ENCODE results near the gene TEK. TPM values are rescaled to one million over a fixed set of nuclear protein-coding genes. Genes with fewer than 3 reads are reported as not detected.
"Not testable (repeated sequence)": the region's sequence is repeated elsewhere in the genome, so short reads cannot be mapped to it uniquely, and the experiment has no call there.

Gene TEK
- not detected in 2 replicates for total RNA-seq

GRCh38 chr9:27108981-27109541 is at the start of gene TEK:
Gene TEK, plus strand, starts transcription at chr9:27109225. Its CDS starts 366 bp downstream, at chr9:27109591.
- intact Hi-C loops (cut with micrococcal nuclease), result no loop called here

- intact Hi-C loops (cut with micrococcal nuclease), result no loop called here
Observed at GRCh38 chr9:27059412-27059811, 49.6 kb upstream of the TEK start.

DNA sequence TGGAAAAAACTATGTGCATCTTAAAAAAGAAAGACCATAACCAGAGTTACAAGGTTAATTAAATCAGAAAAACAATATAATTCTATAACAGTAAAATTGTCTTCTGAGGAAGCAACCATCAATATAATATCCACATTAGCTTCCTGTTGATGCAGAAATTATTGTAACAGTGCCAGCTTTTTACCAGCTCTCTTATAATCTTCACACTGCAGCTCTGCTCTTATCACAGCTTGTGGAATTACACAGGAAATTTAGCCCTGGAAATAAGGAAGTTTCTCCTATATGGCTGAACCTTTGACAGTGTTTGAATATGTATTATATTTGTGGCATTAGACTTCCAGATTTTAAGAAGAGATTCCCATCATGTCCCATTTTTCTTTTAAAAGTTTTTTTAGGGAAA is 49.1 kb upstream of the TEK start:
- intact Hi-C loops (cut with micrococcal nuclease), result no loop called here

- intact Hi-C loops (cut with micrococcal nuclease), result no loop called here
Observed at GRCh38 chr9:27065288-27065687, 43.7 kb upstream of the TEK start.

GRCh38 chr9:27073841-27074728 is 34.9 kb upstream of the TEK start:
- intact Hi-C loops (cut with micrococcal nuclease), result no loop called here

DNA sequence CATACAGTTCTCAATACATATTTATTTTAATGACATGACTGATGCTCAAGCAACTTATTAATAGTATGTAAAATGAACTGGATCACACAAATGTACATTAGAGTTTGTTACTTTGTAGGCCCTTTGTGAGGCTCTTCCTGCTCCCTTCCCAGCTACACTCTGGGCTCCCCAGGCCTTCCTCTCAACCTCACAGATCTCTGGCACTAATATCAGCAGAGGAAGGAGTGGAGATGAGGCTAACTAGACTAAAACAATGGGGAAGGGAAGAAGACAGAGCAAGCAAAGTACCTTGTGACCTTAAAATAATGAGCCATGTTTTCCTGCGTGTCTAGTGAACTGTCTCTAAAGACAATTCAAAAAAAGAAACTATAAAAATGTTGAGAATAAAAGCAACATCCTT is 30.3 kb upstream of the TEK start:
- intact Hi-C loops (cut with micrococcal nuclease), result no loop called here

DNA sequence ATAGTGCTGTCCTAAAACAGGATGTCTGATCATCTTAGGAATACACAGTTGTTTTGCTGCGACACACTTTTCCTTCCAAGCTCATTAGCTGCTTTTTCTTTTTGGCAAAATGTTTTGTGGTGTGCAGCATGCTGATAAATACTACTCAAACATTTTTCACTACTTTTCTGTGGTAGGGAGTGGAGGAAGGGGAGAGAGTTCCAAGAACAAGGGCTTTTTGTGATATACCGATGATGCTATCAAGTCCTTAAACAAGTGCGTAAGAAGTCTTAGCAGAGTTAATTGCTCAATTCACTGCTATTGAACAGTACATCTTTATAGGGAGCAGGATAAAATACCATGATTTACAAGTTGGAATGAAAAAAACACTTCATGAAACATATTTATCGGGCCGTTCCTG is 23.6 kb upstream of the TEK start:
- intact Hi-C loops (cut with micrococcal nuclease), result no loop called here

DNA sequence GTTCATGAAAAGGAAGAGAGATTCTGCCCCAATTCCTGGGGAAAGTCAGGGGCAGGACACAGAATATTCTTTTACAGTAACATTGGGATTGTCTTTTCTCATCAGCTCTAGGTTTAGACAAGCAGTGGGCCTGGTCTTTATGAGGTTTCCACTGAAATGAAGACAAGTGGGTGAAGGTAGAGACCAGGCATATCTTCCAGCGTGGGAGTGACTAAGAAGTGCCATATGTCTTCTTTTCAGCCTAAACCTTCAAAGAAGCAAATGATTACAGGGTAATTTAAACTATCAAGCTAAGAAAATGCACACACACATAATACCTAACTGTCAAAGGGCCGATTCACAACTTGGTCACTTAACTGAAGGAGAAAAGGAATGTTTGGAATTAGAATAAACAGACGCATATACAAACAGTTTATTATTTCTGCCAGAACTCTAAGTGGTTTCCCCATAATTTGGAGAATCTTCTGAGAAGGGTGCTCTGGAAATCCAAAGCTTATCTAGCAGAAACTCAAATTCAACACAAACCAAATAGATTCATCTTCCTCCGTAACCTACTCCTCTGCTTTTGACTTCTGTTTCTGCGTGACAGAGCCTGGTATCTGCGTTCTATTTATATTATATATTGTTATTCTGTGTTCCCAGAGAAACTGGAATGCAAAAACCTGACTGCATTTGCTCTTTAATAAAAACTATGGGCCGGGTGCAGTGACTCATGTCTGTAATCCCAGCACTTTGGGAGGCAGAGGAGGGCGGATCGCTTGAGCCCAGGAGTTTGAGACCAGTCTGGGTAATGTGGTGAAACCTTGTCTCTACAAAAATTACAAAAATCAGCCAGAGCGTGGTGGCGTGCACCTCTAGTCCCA is 22.0 kb upstream of the TEK start:
- intact Hi-C loops (cut with micrococcal nuclease), result no loop called here

- intact Hi-C loops (cut with micrococcal nuclease), result no loop called here
Observed at GRCh38 chr9:27088981-27089380, 20.0 kb upstream of the TEK start.

GRCh38 chr9:27089706-27090105 is 19.3 kb upstream of the TEK start:
- intact Hi-C loops (cut with micrococcal nuclease), result no loop called here

DNA sequence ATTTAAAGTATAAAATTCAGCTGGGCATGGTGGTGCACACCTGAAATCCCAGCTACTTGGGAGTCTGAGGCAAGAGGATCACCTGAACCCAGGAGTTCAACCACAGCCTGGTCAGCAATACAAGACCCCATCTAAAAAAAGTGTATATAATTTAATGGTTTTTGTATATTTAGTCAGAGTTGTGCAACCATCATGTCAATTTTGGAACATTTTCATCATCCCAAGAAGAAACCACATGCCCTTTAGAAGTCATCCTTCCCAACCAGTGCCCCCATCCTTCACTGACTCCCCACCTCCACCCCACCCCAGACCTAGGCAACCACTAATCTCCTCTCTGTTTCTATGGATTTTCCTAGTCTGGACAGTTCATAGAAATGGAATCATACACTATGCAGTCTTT is 18.8 kb upstream of the TEK start:
- intact Hi-C loops (cut with micrococcal nuclease), result no loop called here

DNA sequence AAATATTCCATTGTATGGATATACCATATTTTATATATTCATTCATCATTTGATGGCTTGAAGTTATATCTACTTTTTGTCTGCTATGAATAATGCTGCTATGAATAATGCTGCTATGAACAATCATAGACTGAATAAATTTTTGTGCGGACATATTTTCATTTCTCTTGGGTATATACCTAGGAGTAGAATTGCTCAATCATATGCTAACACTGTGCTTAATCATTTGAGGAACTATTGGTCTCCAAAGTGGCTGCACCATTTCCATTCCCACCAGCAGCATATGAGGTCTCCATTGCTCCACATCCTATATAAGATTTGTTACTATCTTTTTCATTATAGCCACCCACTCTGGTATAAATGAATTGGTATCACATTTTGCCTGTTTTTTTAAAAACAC is 18.3 kb upstream of the TEK start:
- intact Hi-C loops (cut with micrococcal nuclease), result no loop called here

- intact Hi-C loops (cut with micrococcal nuclease), result not testable (repeated sequence)
Observed at GRCh38 chr9:27092496-27092895, 16.5 kb upstream of the TEK start.

DNA sequence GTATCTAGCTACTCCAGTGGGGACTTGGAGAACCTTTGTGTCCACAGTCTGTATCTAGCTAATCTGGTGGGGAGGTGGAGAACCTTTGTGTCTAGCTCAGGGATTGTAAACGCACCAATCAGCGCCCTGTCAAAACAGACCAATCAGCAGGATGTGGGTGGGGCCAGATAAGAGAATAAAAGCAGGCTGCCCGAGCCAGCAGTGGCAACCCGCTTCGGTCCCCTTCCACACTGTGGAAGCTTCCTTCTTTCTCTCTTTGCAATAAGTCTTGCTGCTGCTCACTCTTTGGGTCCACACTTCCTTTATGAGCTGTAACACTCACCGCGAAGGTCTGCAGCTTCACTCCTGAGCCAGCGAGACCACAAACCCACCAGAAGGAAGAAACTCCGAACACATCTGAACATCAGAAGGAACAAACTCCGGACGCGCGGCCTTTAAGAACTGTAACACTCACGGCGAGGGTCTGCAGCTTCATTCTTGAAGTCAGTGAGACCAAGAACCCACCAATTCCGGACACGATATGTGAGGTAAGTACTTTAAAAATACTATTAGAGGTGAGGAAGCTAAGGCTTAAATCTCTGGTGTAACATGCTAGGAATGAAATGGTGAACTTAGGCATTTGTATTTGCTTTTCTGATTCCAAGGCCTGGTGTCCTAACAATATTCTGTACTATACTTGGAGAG is 15.5 kb upstream of the TEK start:
- intact Hi-C loops (cut with micrococcal nuclease), result not testable (repeated sequence)

DNA sequence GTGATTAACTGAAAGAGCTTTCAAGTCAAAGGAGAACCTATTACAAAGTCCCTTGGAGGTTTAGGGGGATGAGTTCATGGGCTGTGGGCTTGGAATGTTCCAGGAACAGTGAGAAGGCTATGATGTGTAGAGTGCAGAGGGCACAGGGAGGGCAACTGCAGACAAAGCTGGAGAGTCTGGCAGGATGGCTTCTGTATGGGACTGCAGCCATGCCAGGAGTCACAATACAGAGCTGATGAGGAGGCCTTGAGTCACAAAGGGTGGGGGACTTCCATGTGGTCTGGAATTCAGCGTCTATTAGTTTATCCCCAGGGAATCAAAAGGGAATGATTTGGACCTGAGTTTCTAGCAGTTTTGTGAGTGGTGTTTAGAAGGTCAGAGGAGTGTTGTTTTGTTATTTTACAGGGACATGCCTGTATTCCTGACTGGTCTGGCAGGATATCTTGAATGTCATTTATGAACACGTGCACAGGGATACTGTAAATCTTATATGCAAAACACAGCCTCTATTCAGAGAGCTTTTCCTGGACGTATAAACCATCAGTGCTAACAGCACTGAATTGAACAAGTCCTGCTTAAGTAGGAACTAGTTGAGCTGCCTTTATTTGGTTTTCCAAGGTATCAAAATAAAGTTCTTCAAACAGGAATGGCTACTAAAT is 14.3 kb upstream of the TEK start:
- intact Hi-C loops (cut with micrococcal nuclease), result no loop called here

- intact Hi-C loops (cut with micrococcal nuclease), result no loop called here
Observed at GRCh38 chr9:27107241-27107640, 1.8 kb upstream of the TEK start.

DNA sequence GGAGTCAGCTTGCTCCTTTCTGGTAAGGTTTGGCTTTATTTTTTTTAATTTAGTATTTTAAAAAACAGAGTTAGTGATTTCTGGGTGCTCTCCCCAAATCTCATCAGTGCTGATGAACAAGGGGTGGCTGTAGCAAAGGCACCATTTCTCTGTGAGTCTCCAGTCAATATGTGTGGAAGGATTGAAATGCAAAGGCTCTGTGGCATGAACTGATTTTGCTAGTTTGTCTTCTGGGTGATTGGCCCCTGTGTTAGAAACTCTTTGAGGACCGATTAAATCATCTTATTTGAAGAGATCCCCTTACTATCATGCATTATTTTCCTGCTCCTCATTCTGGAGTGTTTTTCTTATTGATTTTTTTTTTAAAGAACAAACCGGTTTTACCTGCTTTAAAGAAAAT is 596 bp downstream of the TEK start:
- intact Hi-C loops (cut with micrococcal nuclease), result no loop called here

DNA sequence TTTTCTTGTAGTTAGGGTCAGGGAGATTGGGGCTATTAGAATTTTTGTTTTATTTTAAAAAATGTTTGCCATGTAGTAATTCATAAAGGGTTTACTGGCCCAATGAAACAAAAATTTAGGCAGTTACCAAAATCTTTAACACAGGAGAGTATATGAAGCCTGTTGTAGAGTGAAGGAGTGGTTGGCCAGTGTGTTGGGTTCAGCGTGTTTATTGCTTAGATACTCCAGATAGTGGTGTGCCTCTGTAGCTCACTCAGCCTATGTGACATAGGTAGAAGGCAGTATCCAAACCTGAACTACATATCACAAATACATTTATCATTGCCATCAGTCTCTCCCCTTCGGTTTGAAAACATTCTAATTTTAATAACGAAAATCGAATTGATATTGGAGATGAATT is 1.2 kb downstream of the TEK start:
- intact Hi-C loops (cut with micrococcal nuclease), result no loop called here

- intact Hi-C loops (cut with micrococcal nuclease), result no loop called here
Observed at GRCh38 chr9:27112235-27112634, 3.2 kb downstream of the TEK start.

- intact Hi-C loops (cut with micrococcal nuclease), result no loop called here
Observed at GRCh38 chr9:27117489-27118135, 8.6 kb downstream of the TEK start.

Measured in T-helper 1 cell treated with Interleukin-12 subunit alpha and Interleukin-12 subunit beta and Interleukin-4 antibody, amounts not matched to agents 30 ng/mL and 1 ng/mL, for 36 hours (primary cell).